ENCODE results near the gene GALNT6. TPM values are rescaled to one million over a fixed set of nuclear protein-coding genes. Genes with fewer than 3 reads are reported as not detected.

Gene GALNT6
- total and polyA plus RNA-seq, 9 of the 15 experiments (the other 6 are each of a cell fraction or from before 2014, with no cell fraction given) = 1.5 to 8.6 (median 5.1) TPM

GRCh38 chr12:51388069-51388799 lies 3.0 kb downstream of the GALNT6 start:
- Histone ChIP-seq H4K20me1 (replicated peaks; ENCODE audit: control insufficient read depth, insufficient read depth, low read length) (no peaks in the 10 kb centered on the region), H3K79me2 (ENCODE audit: control insufficient read depth, insufficient read depth, low read length) (no peaks in the 10 kb centered on the region), H3K9me3 (replicated peaks; ENCODE audit: control insufficient read depth, insufficient read depth, low read depth, low read length) (no peaks in the 10 kb centered on the region), H3K4me3 (no peak overlapping the region), H2AFZ (ENCODE audit: low read depth, low read length) (peak overlapping the region; percentile 63), H3K9me1 (ENCODE audit: control insufficient read depth, insufficient read depth, low read length) (no peaks in the 10 kb centered on the region), H3K9ac (ENCODE audit: insufficient read depth in 1 of 2, low read depth in 2 of 2, low read length in 2 of 2) (peak overlapping the region; percentile 36 to 81; a peak in 3 of 4 replicates), H3K36me3 (ENCODE audit: control insufficient read depth, insufficient read depth, low read length) (no peaks in the 10 kb centered on the region), H3K4me1 (replicated peaks in 1 of 2; ENCODE audit: control insufficient read depth in 2 of 2, insufficient read depth in 2 of 2, low read length in 2 of 2) (peaks cover 38 to 39% of the 10 kb centered on the region in 2 experiments), H3K27me3 (ENCODE audit: control insufficient read depth in 2 of 2, insufficient read depth in 2 of 2, low read length in 2 of 2) (no peaks in the 10 kb centered on the region), H3K4me2 (ENCODE audit: insufficient read depth, low read length) (peak overlapping the region; percentile 59), H3K27ac (ENCODE audit: extremely low read depth, low read depth, low read length) (peak overlapping the region; percentile 65)
- peak; percentile 60 to 82 (median 70) for DNase-seq (ENCODE audit: extremely low read depth in 1 of 4, low spot score in 3 of 4)
- intact Hi-C loops (cut with micrococcal nuclease) = no loop called here
- peak; percentile 40 for ATAC-seq
- ChIA-PET CTCF (ENCODE audit: low intra/inter-chr PET ratio) (interaction anchor here (0.6 kb wide), 1 partner anchor 1427 kb away, joined by 3 read pairs; no protein-coding TSS in a partner anchor), POLR2A (interaction anchor here (0.6 to 1.5 kb wide), 2 partner anchors 8 to 362 kb away, joined by 3 to 7 read pairs; partner anchors contain the start of gene SLC11A2)
- in situ Hi-C loops (cut with MboI) = no loop called here
- no TSS peak for BruUV-seq (replicated peaks)
- 29% methylated on average over 9 of the region's 10 CpGs for WGBS (ENCODE audit: insufficient coverage, low coverage, missing lambda C conversion rate)
- peak; percentile 94 for FAIRE-seq
- no peak for TF ChIP-seq ARID2 (IDR thresholded peaks at IDR 0.05)
- peak; percentile 64 for TF ChIP-seq MAFK (IDR thresholded peaks at IDR 0.05; ENCODE audit: low read length)
- no peak for TF ChIP-seq PRPF4 (IDR thresholded peaks at IDR 0.05; ENCODE audit: insufficient read depth, low read depth, low read length, poor library complexity, severe bottlenecking)
- TF ChIP-seq, protein P1, sequence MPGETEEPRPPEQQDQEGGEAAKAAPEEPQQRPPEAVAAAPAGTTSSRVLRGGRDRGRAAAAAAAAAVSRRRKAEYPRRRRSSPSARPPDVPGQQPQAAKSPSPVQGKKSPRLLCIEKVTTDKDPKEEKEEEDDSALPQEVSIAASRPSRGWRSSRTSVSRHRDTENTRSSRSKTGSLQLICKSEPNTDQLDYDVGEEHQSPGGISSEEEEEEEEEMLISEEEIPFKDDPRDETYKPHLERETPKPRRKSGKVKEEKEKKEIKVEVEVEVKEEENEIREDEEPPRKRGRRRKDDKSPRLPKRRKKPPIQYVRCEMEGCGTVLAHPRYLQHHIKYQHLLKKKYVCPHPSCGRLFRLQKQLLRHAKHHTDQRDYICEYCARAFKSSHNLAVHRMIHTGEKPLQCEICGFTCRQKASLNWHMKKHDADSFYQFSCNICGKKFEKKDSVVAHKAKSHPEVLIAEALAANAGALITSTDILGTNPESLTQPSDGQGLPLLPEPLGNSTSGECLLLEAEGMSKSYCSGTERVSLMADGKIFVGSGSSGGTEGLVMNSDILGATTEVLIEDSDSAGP (CRISPR knock-in tag; IDR thresholded peaks at IDR 0.05) = no peak
- TF ChIP-seq FOSL1 (tag; conservative IDR thresholded peaks at IDR 0.05) = no peak
- no peak for TF ChIP-seq TAF1 (IDR thresholded peaks at IDR 0.05; ENCODE audit: control insufficient read depth, extremely low read depth, insufficient read depth, low read length, severe bottlenecking)
- TF ChIP-seq NR2C1 (IDR thresholded peaks at IDR 0.05) = no peak
- TF ChIP-seq NR2C1 (tag; IDR thresholded peaks at IDR 0.05) = no peak
- no peak for TF ChIP-seq SLC30A9 (CRISPR knock-in tag; IDR thresholded peaks at IDR 0.05)
- no peak for TF ChIP-seq RFX7 (CRISPR knock-in tag; IDR thresholded peaks at IDR 0.05)
- TF ChIP-seq ZNF445 (CRISPR knock-in tag; IDR thresholded peaks at IDR 0.05; ENCODE audit: low read depth) = no peak
- TF ChIP-seq, protein P2, sequence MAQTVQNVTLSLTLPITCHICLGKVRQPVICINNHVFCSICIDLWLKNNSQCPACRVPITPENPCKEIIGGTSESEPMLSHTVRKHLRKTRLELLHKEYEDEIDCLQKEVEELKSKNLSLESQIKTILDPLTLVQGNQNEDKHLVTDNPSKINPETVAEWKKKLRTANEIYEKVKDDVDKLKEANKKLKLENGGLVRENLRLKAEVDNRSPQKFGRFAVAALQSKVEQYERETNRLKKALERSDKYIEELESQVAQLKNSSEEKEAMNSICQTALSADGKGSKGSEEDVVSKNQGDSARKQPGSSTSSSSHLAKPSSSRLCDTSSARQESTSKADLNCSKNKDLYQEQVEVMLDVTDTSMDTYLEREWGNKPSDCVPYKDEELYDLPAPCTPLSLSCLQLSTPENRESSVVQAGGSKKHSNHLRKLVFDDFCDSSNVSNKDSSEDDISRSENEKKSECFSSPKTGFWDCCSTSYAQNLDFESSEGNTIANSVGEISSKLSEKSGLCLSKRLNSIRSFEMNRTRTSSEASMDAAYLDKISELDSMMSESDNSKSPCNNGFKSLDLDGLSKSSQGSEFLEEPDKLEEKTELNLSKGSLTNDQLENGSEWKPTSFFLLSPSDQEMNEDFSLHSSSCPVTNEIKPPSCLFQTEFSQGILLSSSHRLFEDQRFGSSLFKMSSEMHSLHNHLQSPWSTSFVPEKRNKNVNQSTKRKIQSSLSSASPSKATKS (CRISPR knock-in tag; IDR thresholded peaks at IDR 0.05) = no peak
- 0 out of 2 replicates have a peak, but pooled peaks have one; percentile 44 for TF ChIP-seq SP1 (CRISPR knock-in tag; IDR thresholded peaks at IDR 0.05)
- peak; percentile 67 for TF ChIP-seq TEAD4 (IDR thresholded peaks at IDR 0.05; ENCODE audit: low read length)
- no peak for TF ChIP-seq TEAD4 (CRISPR knock-in tag; IDR thresholded peaks at IDR 0.05; ENCODE audit: borderline replicate concordance)
- TF ChIP-seq ZNF431 (CRISPR knock-in tag; IDR thresholded peaks at IDR 0.05) = no peak
- peak; percentile 62 for TF ChIP-seq EP300 (IDR thresholded peaks at IDR 0.05; ENCODE audit: low read length)
- no peak for TF ChIP-seq FOXJ2 (tag; IDR thresholded peaks at IDR 0.05)
- TF ChIP-seq KDM1A (IDR thresholded peaks at IDR 0.05) = peak; percentile 58 to 75; a peak in 3 of 4 replicates
- no peak for TF ChIP-seq CREB1 (IDR thresholded peaks at IDR 0.05)
- no peak for TF ChIP-seq CREB1 (CRISPR knock-in tag; IDR thresholded peaks at IDR 0.05)
